Measurements from ENCODE around the gene PRDM16.
A peak's percentile ranks its signal among the peaks of the same experiment; 100 is the strongest.

PRDM16 gene

DNA sequence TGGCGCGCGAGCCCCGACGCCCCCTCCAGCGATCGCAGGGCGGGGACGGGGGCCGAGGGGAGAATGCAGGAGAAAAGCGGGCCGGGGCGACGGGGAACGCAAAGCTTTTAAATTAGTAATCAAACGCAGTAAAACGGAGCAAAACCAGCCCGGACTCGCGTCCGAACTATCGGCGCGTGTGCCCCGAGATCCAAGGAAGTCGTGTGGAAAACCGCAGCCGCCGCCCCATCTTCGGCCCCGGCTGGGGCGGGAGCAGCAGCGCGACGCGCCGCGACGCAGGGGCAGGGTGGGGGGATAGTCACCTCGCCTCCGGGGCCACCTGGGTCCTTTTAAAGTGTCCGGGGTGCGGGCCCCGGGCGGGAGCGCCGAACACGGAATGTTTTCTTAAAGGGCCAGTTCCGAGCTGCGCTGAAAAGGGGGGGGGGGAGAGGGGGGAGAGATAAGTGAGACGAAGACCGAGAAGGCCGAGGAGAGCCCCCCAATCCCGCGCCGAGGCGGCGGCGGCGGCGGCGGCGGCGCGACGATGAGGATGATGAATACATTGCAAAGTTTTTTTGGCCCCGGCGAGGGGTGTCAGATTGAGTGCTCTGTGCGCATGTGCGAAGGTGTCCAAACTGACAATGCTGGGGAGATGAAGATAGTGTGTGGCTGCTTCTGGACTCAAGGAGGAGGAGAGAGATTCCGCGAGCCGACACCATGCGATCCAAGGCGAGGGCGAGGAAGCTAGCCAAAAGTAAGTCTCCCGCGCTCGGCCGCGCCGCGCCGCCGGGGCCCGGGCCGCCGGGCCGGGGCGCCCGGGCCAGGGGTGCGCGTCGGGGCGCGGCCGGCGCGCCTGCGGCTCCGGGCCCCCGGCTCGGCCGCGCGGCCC lies at the start of gene PRDM16:
TSS of gene PRDM16 (plus strand) at position 640 of the 868 bp plus-strand sequence. CDS start at position 697, 57 bp downstream.
- TF ChIP-seq, protein P1, sequence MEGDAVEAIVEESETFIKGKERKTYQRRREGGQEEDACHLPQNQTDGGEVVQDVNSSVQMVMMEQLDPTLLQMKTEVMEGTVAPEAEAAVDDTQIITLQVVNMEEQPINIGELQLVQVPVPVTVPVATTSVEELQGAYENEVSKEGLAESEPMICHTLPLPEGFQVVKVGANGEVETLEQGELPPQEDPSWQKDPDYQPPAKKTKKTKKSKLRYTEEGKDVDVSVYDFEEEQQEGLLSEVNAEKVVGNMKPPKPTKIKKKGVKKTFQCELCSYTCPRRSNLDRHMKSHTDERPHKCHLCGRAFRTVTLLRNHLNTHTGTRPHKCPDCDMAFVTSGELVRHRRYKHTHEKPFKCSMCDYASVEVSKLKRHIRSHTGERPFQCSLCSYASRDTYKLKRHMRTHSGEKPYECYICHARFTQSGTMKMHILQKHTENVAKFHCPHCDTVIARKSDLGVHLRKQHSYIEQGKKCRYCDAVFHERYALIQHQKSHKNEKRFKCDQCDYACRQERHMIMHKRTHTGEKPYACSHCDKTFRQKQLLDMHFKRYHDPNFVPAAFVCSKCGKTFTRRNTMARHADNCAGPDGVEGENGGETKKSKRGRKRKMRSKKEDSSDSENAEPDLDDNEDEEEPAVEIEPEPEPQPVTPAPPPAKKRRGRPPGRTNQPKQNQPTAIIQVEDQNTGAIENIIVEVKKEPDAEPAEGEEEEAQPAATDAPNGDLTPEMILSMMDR (conservative IDR thresholded peaks at IDR 0.05; ENCODE audit: low read depth, low read length): no peak
- H3K4me3 ChIP-seq (ENCODE audit: low read depth, low read length): peak within 1 kb of the TSS; percentile 51
- DNase-seq (ENCODE audit: low read depth): peak; percentile 39

DNA sequence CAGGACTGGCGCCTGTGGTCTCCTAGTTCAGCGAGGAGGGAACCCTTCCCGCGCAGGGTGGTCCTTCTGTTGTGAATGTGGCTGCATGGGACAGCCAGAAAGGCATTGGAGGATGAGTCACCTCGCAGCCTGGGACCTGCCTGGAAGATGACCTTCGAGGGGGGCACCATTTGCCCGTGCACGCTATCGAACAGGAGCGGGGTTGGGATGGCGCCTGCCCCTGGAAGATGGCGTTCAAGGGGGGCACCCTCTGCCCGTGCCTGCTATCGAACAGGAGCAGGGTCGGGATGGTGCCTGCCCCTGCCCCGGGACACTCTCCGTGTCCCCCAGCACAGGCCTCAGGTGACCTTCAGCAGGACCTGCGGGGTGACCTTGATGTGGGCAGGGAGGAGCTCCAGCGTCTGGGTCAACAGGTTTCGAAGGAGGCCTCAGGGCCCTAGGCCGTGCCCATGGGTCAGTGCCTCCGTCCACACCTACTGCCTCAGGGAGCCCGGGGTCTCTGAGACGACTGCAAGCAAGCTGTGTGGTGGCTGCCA lies 49.4 kb upstream of the PRDM16 start:
- DNase-seq (ENCODE audit: low read depth): no peak
- TF ChIP-seq, protein P1 (conservative IDR thresholded peaks at IDR 0.05; ENCODE audit: low read depth, low read length): no peak
- H3K4me3 ChIP-seq (ENCODE audit: low read depth, low read length): no peak overlapping the region

DNA sequence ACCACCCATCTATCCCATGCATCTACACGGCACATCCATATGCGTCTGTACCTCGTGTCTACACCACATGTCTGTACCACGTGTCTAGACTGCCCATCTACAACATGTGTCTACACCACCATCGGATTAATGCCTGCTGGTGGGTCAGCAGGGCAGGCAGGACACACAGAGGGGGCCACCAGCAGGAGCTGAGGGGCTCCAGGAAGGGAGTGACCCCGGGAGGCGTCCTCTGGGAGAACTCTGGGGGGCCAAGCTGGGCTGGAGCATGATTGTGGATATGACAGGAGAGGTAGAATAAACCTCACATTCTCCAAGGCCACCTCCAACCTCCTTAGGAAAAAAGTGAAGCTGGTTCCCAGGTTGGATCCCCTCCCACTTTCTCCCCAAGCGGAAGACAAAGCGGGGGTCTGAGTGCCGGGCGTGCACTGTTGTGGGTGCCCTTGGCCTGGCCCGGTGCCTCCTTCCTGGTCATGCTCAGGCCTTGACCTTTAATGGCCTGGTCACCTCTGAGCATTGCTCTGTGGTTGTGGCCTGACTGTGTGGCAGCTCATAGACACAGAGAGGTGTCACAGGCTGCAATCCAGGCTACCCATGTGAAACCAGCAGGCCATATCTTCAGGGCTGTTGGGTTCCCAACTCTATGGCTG lies 48.6 kb upstream of the PRDM16 start:
- TF ChIP-seq, protein P1 (conservative IDR thresholded peaks at IDR 0.05; ENCODE audit: low read depth, low read length): no peak
- no peak overlapping the region for H3K4me3 ChIP-seq (ENCODE audit: low read depth, low read length)
- no peak for DNase-seq (ENCODE audit: low read depth)

DNA sequence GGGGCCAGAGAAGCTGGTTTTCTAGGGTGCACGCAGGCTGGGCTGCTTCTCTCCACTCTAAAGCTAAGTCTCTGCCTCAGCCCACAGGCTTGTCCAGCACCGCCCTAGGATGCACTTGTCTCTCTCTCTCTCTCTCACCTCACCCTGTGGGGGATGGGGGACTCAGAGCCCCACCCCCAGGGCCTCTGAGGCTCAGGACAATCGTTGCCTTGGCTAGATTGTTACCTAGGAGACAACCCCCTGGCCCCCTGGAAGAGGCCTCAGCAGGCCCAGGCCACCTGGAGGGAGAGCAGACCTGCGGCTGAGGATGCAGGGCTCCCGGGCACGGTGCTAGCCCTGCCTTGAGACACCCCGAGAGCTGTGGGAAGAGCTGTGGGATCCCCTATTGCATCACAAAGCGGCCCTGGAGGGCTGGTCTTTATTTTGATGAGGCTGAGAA lies 47.8 kb upstream of the PRDM16 start, which contains the start of gene ACTRT2:
TSS of gene ACTRT2 (plus strand) at position 235 of the 439 bp plus-strand sequence. CDS start 220 bp downstream, outside the sequence.
- TF ChIP-seq, protein P1 (conservative IDR thresholded peaks at IDR 0.05; ENCODE audit: low read depth, low read length): no peak
- DNase-seq (ENCODE audit: low read depth): no peak
- no peak within 1 kb of the TSS for H3K4me3 ChIP-seq (ENCODE audit: low read depth, low read length)

DNA sequence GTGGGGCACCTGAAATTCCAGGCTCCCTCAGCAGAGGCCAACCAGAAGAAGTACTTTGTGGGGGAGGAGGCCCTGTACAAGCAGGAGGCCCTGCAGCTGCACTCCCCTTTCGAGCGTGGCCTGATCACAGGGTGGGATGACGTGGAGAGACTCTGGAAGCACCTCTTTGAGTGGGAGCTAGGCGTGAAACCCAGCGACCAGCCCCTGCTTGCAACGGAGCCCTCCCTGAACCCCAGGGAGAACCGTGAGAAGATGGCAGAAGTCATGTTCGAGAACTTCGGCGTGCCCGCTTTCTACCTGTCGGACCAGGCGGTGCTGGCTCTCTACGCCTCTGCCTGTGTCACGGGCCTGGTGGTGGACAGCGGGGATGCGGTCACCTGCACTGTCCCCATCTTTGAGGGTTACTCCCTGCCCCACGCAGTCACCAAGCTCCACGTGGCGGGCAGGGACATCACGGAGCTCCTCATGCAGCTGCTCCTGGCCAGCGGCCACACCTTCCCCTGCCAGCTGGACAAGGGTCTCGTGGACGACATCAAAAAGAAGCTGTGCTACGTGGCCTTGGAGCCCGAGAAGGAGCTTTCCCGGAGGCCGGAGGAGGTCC lies 47.1 kb upstream of the PRDM16 start:
- TF ChIP-seq, protein P1 (conservative IDR thresholded peaks at IDR 0.05; ENCODE audit: low read depth, low read length): no peak
- no peak for DNase-seq (ENCODE audit: low read depth)
- H3K4me3 ChIP-seq (ENCODE audit: low read depth, low read length): no peak overlapping the region

DNA sequence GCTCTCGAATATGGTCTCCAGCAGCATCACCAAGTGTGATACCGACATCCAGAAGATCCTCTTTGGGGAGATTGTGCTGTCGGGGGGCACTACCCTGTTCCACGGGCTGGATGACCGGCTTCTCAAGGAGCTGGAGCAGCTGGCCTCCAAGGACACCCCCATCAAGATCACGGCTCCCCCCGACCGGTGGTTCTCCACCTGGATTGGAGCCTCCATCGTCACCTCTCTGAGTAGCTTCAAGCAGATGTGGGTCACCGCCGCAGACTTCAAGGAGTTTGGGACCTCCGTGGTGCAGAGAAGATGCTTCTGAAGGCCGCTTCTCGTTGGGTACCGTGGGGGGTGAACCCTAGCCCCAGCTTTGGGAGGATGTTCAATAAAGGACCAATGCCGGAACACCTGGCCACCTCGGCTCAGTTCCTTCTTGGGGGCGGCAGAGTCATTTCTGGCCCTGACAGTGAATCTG lies 46.5 kb upstream of the PRDM16 start:
- TF ChIP-seq, protein P1 (conservative IDR thresholded peaks at IDR 0.05; ENCODE audit: low read depth, low read length): no peak
- DNase-seq (ENCODE audit: low read depth): no peak
- H3K4me3 ChIP-seq (ENCODE audit: low read depth, low read length): no peak overlapping the region

Measured in choroid plexus epithelial cell (primary cell).